Astrocyte (in vitro differentiated cells and primary cell): ENCODE data around the gene CRNKL1.

Experiments
- CTCF ChIP-seq: IDR thresholded peaks from 2 replicates; pipeline ENCODE4 v1.5.1; 2011; ENCODE audit warnings: low read depth, mild to moderate bottlenecking, inconsistent platforms, low read length, moderate library complexity; ENCODE audit not compliant: insufficient read depth
- EZH2 ChIP-seq: IDR thresholded peaks from 2 replicates; pipeline ENCODE4 v1.6.1; 2012; ENCODE audit warnings: mild to moderate bottlenecking, low read length, inconsistent platforms; ENCODE audit not compliant: insufficient read depth

GRCh38 chr20:20089018-20089417 lies 36.8 kb upstream of the CRNKL1 start:
- TF ChIP-seq CTCF (no peak), EZH2 (no peak)
